GM06990 (cell line): ENCODE results near the gene ECM1.

ENCODE experiments used
- DNase-seq: peaks from one replicate; pipeline ENCODE4 v3.0.0-alpha.2; 2011; ENCODE audit not compliant: insufficient read length; ENCODE audit errors: extremely low read depth
- H3K27me3 ChIP-seq: replicated peaks from 2 replicates; pipeline ENCODE4 v1.6.0; 2011; ENCODE audit warnings: low read length; ENCODE audit not compliant: control insufficient read depth, insufficient read depth
- H3K36me3 ChIP-seq: 2 replicates; pipeline ENCODE4 v1.5.1; 2011; ENCODE audit warnings: low read length; ENCODE audit not compliant: control insufficient read depth, insufficient read depth
- H3K4me3 ChIP-seq: replicated peaks from 2 replicates; pipeline ENCODE4 v1.5.1; 2011; ENCODE audit warnings: low read depth, mild to moderate bottlenecking, control low read depth, low read length
- CTCF ChIP-seq: IDR thresholded peaks from 2 replicates; pipeline ENCODE4 v1.5.1; 2011; ENCODE audit warnings: low read length, control low read depth, mild to moderate bottlenecking, inconsistent platforms; ENCODE audit not compliant: insufficient read depth, poor library complexity, severe bottlenecking

The ECM1 gene

GRCh38 chr1:150554086-150554452 is 46.2 kb downstream of the ECM1 start:
- no peak for TF ChIP-seq CTCF
- Histone ChIP-seq H3K27me3 (no peaks in the 10 kb centered on the region; the same call in 1 of the 2 replicates), H3K4me3 (no peak overlapping the region), H3K36me3 (no peaks in the 10 kb centered on the region)
- no peak for DNase-seq

GRCh38 chr1:150555198-150555970 is 47.5 kb downstream of the ECM1 start:
- Histone ChIP-seq H3K27me3 (no peaks in the 10 kb centered on the region; the same call in 1 of the 2 replicates), H3K36me3 (no peaks in the 10 kb centered on the region), H3K4me3 (no peak overlapping the region)
- DNase-seq, result no peak
- no peak for TF ChIP-seq CTCF

GRCh38 chr1:150555971-150556865 is 48.3 kb downstream of the ECM1 start:
- H3K4me3 ChIP-seq, result no peak overlapping the region
- DNase-seq, result no peak
- no peaks in the 10 kb centered on the region; the same call in 1 of the 2 replicates for H3K27me3 ChIP-seq
- TF ChIP-seq CTCF, result no peak
- no peaks in the 10 kb centered on the region for H3K36me3 ChIP-seq

GRCh38 chr1:150557065-150557600 is 49.2 kb downstream of the ECM1 start:
- no peak for TF ChIP-seq CTCF
- Histone ChIP-seq H3K4me3 (no peak overlapping the region), H3K27me3 (no peaks in the 10 kb centered on the region; the same call in 1 of the 2 replicates), H3K36me3 (no peaks in the 10 kb centered on the region)
- no peak for DNase-seq

GRCh38 chr1:150557813-150558212 is 49.9 kb downstream of the ECM1 start:
- Histone ChIP-seq H3K4me3 (no peak overlapping the region), H3K36me3 (no peaks in the 10 kb centered on the region), H3K27me3 (no peaks in the 10 kb centered on the region)
- no peak for TF ChIP-seq CTCF
- DNase-seq, result no peak
